Choroid plexus epithelial cell (primary cell): ENCODE data around the gene BCL2L14.

Source experiments
- DNase-seq: peaks from one replicate; pipeline ENCODE4 v3.0.0-alpha.2; 2010; ENCODE audit warnings: low read depth
- H3K4me3 ChIP-seq: 2 replicates; pipeline ENCODE4 v1.5.1; 2011; ENCODE audit warnings: low read depth, mild to moderate bottlenecking, control low read depth, low read length, moderate library complexity
- TF ChIP-seq, protein P1 (sequence below): conservative IDR thresholded peaks from 2 replicates; pipeline ENCODE4 v1.5.1; 2011; ENCODE audit warnings: low read depth, mild to moderate bottlenecking, control low read depth, inconsistent platforms, low read length, moderate library complexity

The BCL2L14 gene

DNA sequence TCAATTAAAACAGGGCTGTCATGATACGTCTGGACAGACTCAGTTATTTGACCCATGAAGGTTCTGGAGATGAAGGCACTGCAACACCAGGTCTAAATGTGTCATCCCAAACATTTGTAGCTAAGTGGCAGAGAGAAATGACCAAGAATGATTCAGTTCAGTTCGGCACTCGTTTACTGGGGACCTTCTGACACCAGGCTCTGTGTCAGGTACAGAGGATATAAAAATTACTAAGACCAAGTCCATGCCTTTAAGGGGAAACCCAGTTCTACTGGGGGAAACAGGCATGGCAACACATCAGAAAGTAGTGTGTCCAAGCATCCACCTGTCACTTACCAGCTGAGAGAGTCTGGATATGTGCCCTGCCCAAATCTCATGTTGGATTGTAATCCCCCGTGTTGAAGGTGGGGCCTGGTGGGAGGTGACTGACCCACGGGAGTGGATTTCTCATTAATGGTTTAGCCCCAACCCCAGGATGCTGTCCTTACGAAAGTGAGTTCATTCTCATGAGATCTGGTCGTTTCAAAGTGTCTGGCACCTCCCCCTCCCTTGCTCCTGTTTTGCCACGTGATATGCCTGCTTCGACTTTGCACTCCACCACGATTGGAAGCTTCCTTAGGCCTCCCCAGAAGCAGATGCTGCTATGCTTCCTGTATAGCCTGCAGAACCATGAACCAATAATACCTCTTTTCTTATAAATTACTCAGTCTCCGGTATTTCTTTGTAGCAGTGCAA, 41.9 kb upstream of the BCL2L14 start:
- TF ChIP-seq, protein P1, sequence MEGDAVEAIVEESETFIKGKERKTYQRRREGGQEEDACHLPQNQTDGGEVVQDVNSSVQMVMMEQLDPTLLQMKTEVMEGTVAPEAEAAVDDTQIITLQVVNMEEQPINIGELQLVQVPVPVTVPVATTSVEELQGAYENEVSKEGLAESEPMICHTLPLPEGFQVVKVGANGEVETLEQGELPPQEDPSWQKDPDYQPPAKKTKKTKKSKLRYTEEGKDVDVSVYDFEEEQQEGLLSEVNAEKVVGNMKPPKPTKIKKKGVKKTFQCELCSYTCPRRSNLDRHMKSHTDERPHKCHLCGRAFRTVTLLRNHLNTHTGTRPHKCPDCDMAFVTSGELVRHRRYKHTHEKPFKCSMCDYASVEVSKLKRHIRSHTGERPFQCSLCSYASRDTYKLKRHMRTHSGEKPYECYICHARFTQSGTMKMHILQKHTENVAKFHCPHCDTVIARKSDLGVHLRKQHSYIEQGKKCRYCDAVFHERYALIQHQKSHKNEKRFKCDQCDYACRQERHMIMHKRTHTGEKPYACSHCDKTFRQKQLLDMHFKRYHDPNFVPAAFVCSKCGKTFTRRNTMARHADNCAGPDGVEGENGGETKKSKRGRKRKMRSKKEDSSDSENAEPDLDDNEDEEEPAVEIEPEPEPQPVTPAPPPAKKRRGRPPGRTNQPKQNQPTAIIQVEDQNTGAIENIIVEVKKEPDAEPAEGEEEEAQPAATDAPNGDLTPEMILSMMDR = no peak
- DNase-seq = no peak
- no peak overlapping the region for H3K4me3 ChIP-seq

GRCh38 chr12:12029653-12030052, 41.1 kb upstream of the BCL2L14 start:
- no peak overlapping the region for H3K4me3 ChIP-seq
- TF ChIP-seq, protein P1 = no peak
- no peak for DNase-seq

DNA sequence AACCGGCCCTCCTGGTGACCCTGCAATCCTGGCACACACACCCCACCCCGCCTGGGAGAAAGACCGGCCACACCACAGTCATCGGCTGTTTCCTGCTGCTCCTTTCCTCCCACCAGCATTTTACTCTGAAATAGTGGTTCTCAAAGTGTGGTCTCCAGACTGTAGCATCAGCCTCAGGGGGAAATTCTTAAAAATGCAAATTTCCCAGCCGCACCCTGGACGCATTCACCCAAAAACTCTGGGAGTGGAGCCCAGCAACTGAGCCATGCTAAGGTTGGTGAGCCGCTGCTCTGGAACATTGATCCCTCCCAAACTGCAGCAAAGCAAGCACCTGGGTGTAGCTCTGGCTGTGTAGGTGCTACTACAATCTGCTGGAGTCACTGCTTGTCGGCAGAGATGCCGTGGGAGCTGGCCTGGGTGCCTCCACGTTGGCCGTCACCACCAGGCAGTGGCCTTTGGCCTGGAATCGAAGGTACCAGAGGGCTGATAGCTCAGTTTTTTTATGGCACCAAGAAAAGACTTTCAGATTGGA, 38.4 kb upstream of the BCL2L14 start:
- H3K4me3 ChIP-seq = no peak overlapping the region
- DNase-seq = no peak
- TF ChIP-seq, protein P1 = no peak

- TF ChIP-seq, protein P1 = peak; percentile 90
- peak; percentile 94 for DNase-seq
Measured at GRCh38 chr12:12032851-12033797, 37.6 kb upstream of the BCL2L14 start.

GRCh38 chr12:12033824-12034223, 36.9 kb upstream of the BCL2L14 start:
- TF ChIP-seq, protein P1 = no peak
- no peak for DNase-seq
- no peak overlapping the region for H3K4me3 ChIP-seq

More at GRCh38 chr12:12032851-12033797, 37.6 kb upstream of the BCL2L14 start:
- peak overlapping the region; percentile 40 for H3K4me3 ChIP-seq

DNA sequence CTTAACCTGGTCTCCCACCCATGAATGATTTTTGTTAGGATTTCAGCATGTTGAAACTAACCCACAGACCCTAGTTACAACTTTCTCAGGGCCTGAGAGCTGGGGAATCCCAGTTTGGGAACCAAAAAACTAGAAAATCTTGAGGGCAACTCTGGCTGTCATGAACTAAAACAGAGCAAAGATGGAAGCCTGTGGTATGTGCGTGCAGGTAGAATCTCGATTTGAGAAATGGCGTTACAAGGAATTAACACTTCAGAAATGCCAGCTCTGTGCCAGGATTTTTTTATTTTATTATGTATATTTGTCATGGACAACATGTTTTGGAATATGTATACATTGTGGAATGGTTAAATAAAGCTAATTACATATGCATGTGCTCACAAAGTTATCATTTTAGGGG, 36.4 kb upstream of the BCL2L14 start:
- TF ChIP-seq, protein P1 = no peak
- no peak for DNase-seq

More for the DNA sequence above, 36.4 kb upstream of the BCL2L14 start:
- H3K4me3 ChIP-seq = no peak overlapping the region
